NCI-H2196 treated with DMSO at 0.1 percent for 48 hours (cell line): ENCODE data around the gene ST6GALNAC3.
"Not testable (repeated sequence)": the region's sequence is repeated elsewhere in the genome, so short reads cannot be mapped to it uniquely, and the experiment has no call there.

ENCODE experiments used
- DNase-seq: peaks from one replicate; lab custom pipeline; 2025; ENCODE audit not compliant: unreplicated experiment; lab: John Stamatoyannopoulos, UW

The ST6GALNAC3 gene

DNA sequence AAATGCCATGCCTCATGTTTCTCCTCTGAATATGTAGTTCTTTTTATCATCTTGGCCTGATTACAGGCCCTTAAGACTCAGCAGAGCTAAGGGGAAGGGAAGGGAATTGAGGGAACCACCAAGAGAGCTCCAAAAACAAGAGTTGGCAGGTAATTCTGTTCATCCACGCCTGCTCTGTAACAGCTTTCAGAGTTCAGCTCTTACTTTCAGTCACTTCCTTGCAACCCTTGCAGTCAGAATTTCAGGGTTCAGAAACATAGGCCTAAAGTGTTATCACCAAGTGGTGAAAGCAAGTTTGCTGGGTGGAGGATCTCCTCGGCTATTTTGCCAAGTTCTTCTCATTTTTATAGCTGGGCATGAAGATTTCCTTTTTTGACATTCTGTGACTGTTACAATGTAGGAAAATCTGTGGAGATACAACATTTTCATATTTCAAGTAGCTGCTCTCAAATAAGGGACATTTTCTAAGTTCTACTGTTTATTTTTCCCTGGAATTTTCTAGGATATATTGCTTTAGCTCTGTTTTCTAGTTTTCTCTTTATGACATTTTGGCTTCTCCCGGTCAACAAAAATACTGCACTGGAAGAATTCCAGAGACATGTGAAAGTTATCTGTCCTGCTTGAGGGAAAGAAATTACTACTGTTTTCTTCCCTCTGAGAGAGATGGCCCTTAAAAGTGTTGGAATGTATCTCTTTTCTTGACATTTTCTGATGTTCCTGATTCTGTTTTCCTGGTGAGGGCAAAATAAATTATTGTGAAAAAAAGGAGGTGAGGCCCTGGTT lies 540.9 kb downstream of the ST6GALNAC3 start:
- DNase-seq: no peak

DNA sequence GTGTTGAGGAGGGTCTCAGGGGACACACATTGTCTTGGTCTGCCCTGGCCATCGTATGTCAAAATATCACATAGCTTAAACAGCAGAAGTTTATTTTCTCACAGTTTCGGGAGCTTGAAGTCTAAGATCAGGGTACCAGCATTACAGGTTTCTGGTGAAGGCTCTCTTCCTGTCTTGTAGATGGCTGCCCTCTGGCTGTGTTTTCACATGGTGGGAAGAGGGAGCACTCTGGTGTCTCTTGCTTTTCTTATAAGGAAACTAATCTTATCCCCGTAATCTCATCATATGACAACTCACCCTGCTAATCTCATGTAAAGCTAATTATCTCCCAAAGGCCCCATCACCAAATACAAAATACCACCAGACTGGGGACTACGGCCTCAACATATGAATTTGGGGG lies 545.8 kb downstream of the ST6GALNAC3 start:
- DNase-seq: no peak

DNA sequence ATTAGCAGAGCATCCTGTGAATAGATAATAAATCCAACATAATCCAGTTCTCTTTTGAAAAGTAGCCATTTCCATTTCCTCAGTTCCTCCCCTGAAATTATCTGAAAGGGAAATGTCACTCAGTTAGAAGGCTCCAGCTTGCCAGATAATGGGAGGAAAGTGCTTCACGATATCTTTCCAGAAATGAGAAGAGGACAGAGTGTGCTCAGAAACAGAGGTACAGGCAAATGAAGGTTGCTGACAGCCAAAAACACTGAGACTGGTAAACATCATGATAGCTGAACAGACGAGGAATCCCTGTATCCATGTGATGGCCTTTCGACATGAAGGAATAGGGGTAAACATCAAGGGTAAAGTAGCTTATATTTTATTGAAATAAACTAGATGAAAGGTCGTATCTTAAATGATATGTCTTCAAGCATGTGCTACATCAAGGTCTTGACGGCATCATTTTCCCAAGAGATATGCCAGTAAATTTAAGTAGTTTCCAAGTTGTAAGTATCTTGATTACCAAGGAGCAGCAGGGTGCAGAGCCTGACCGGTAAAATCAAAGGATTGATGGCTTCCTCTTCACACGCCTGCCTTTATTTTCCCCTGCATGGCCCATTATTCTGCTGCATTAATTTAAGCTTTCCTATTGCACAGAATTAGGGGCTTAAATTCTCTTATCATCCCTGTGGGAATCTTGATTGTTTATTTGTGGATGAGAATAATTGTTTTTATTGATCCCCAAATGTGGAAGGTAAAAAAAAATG lies 548.4 kb downstream of the ST6GALNAC3 start:
- no peak for DNase-seq

DNA sequence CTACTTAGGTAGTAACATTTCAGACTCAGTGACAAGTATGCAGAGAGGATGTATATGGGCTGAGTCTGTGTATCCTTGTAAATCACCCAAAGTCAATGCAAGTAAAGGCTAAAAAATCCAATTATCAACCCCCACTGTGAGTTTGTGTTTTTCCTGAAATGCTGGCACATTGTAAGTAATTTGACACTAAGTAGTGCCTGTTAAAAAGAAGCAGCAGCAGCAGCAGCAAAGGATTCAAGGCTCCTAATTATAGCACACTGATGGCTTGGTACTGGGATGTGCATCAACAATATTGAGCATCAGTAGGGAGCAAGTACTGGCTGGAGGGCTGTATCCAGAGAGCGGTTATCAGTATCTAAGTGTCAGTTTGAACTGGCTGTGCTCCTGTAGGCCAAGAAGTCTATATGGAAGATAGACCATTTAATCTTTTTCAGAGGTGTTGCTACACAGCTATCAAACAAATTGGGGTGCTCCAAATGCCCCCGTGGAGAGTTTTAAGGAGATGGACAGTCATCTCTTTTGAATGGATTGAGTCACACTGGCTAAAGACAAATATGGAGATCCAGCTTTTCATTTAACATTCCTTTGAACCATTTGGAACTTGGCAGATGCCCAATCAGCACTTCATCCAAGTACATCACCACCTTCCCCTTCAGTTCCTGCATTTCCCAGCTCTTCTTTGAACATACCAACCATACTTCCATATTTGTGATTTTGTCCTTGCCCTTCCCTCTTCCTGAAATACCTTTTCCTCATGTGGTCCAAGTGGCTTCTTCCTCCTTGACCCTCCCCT lies 551.5 kb downstream of the ST6GALNAC3 start:
- DNase-seq: no peak

DNA sequence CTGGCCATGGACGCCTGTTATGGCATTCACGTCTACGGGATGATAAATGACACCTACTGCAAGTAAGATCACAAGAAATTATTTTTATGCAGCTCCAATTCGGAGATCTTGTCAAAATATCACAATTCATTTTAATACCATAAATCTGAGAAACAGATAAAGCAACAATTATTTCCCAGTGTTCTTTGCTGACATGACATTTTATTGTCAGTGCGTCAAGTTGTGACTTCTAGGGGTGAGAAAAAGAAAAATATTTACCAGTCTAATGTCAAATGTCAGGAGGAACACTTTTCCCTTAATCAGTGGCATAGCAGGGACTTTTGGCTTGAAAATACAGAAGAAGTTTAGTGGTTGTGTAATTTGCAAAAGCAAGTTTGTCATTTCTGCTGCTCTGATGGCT lies 553.0 kb downstream of the ST6GALNAC3 start:
- no peak for DNase-seq

DNA sequence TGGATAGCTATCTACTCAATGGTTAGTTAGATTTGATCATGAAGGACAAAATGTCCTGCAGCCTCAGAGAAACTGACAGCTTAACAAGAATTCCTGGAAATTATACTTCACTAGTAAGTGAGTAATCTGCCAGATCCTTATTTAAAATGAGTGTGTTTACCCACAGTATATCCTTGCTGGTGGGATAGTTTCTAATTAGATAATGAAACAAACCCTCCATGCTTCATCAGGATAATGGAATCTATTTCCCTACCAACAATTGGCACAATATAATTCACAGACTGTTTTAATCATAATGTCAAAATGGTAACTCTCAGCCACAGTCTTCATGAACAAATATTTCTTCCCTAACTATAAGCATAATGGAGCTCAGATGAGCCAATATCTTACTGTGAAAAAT lies 553.4 kb downstream of the ST6GALNAC3 start:
- no peak for DNase-seq

DNA sequence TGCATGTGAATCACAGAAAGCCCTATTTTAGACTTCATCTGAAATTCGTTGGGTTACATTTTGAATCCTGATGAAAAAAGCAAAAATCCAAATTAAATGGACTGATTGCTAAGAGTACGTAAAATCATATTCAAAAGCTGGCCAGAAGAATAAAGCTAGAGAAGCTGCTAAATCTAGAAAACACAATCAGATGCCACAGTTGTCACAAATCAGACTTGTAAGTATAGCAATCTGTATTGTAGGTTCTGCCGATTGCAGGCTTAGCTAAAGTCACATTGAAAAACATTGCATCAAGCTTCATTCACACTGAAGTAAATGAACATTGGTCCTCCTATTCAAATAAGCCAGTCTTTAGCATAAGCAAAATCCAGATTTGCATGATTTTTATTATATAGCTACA lies 557.6 kb downstream of the ST6GALNAC3 start:
- DNase-seq: no peak

DNA sequence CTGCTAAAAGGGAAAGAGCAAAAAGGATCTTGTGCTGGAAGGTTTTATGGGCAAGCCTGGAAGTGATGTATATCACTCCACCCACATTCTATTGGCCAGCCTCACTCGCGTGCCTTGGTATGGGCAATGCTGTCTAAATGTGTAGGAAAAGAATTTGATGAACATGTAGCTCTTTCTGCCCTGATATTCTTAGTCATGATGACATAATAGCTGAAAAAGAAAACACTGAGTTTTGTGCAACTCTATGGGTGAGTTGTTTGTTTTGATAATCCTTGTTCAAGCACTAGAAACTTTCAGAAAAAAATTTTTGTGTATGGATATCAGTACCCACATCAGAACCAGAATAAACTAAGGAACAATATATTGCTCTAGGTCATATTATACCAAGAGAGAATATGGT lies 561.2 kb downstream of the ST6GALNAC3 start:
- no peak for DNase-seq

DNA sequence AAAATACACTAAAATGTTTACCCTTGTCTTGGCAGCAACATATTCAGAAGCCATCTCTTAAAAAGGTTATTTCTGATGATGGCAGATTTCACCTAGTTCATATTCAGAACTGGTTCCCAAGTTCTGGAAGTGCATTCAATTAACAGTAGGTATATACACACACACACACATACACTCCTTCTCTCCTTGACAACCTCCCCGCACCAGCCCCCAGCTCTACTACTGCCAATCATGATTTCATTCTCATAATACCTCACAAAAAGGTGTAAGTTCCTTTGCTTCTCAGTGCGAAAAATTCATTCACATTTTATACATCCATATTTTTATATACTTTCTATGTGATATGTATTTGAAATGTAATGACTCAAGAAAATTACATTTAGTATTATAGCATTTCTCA lies 564.6 kb downstream of the ST6GALNAC3 start:
- no peak for DNase-seq

DNA sequence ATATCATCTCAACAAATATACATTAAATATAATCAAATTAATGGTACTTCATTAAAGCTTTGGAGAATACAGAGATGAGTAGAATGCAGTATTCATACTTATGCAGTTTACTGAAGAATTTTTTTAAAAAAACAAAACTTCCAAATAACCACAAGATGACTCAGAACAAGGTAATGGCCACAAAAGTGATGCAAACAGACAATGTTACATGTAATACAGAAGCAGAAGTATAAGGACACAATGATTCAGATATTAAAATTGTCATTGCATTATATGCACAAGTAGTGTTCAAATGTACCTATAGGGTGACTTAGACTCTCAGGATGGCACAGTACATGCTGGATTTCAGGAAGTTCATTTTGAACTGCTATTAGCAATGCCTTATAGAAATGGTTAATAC lies 565.5 kb downstream of the ST6GALNAC3 start:
- DNase-seq: no peak

DNA sequence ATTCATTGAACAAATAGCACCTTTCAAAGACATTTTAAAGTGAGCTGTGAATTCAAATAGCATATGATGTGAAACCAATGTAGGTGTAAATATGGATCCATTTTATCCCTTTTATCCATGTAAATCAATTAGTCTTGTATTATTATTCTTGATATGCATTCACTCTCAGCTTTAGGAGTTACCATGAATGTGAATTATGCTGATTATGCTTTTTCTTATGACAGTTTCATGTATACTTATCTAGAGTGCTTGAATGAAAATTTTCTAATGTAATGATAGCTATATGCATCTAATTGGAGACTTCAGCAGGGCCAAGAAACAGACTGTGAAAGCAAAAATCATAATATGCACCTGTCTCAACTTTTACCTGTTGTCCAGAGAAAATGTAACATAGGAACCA lies 566.2 kb downstream of the ST6GALNAC3 start:
- DNase-seq: no peak

DNA sequence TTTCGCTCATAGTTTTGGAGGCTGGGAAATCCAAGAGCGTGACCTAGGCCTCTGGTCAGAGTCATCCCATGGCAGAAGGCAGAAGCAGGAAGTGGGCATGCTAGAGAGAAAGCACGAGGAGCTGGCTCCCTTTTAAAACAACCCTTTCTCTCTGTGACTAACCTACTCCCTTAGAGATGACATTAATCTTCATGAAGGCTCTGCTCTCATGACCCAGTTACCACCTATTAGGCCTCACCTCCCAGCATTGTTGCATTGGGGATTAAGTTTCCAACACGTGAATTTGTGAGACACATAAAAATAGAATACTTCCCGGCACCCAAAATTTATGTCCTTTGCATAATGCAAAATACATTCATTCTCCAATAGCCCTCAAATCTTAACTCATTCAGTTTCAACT lies 569.6 kb downstream of the ST6GALNAC3 start:
- no peak for DNase-seq

DNA sequence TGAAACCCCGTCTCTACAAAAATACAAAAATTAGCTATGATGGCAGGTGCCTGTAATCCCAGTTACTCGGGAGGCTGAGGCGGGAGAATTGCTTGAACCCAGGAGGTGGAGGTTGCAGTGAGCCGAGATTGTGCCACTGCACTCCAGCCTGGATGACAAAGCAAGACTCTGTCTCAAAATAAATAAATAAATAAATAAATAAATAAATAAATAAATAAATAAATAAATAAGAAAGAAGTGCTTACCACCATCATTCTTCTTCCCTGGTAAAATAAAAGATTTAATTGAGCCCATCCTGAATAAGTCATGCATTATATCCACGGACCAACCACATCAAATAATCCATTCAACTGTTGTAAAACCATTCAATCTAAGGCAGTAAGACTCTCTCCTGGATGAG lies 578.3 kb downstream of the ST6GALNAC3 start:
- DNase-seq: not testable (repeated sequence)

DNA sequence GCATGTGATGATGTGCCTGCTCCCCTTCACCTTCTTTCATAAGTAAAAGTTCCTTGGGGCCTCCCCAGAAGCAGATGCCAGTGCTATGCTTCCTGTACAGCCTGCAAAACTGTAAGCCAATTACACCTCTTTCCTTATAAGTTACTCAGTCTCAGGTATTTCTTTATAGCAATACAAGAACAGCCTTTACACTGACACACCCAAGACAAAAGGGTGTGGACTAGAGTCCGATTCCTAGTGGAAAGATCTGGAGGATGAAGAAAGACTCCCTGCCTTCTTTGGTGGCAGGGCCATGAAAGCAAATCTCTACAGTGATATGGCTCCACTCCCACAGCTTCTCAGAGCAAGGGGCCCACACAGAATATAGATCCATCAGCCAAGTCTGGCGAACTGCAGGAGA lies 583.1 kb downstream of the ST6GALNAC3 start:
- no peak for DNase-seq

DNA sequence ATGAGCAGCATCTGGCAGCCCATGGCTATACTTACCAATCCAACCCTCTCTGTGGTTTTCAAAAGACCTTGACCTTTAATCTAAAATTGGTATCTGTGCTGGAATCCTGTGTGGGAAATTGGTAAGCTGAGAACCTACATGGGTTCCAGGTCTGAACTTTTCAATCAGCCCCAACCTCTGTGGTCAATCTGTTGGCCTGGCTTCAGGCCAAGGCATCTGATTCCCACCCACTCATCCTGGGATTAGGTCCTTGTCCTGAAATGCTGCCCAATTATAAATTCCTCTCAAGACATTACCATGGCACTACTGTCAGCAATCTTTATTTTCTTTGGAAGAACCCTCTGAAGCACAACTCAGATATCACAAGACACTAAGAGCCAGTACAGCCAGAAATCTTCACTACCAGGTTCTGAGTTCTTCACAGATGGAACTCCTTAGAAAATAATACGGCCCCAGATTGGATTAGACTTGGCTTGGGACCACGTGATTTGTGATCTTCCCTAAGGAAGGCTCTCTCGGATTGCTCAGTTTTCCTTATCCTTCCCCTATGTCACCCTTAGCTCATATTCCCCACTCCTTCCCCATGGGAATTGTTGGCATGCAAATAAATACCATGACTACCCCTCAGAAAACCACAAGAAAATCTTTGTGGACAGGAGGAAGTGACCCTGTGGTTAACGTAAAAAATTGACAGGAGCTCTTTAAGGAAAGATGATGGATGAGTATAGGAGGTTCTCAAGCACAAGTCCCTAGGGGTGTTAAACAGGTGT lies 584.8 kb downstream of the ST6GALNAC3 start:
- no peak for DNase-seq

DNA sequence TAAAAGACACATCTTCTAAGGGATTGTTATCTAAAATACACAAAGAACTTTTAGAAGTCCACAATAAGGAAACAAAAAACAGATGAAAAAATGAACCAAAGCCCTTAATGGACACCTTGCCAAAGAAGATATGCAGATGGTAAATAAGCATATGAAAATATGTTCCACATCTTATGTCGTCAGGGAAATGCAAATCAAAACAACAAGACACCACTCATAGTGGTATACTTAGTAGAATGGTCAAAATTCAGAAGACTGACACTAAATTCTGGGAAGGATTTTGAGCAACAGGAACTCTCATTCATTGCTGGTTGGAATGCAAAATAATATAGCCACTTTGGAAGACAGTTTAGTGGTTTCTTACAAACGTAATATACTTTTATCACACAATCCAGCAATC lies 587.0 kb downstream of the ST6GALNAC3 start:
- DNase-seq: no peak

DNA sequence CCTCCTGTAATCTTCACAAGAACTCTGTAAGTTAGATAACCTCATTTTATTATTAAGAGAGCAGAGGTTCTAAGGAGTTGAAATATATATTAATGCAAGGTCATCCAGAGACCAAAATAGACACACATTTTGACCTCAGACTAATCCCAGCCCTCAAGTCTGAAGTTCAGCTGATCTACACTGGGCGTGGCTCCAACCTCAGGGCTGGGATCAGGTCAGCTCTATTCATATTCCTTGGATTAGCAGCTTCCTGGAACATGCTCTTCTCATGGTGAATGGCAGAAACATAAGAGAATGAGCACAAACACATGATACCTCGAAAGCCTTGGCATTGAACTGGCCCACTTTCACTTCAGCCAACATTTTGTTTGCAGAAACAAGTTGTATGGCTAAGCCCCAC lies 592.0 kb downstream of the ST6GALNAC3 start:
- no peak for DNase-seq

DNA sequence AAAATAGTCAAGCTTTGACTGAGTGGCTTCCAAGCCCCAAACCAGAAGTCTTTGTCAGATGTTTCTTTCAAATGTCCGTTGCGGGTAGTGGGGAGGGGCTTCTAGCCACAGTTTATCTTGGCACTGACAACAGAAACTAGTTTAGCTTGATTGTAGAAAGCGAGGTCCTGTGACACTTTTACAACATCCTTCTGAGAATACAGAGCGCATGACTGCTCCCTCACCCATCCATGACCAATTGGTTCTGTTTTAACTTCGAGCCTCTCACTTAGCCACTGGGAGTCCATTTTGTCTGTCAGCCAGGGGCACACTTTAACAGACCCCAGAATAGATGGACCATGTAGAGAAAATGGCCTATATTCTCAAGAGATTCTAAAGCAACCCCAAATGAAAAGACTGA lies 593.5 kb downstream of the ST6GALNAC3 start:
- DNase-seq: no peak

DNA sequence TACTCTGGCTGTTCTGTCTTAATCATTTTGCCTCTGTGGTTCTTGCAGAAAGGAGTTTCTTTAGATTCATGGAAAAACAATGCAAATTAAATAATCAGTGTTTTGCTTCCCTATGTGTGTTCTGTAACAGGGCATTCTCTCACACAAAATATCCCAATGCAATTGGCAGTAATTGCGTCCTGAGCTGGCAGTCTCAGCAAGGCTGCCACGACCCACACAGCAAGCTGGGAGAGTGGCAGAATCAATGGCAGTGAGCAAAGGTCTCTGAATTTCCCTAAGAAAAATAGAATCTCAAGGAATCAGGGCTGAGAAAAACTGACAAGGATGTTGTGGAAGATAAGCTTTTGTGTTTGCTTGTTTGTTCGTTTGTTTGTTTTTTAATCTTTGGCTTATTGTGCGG lies 594.6 kb downstream of the ST6GALNAC3 start:
- no peak for DNase-seq

DNA sequence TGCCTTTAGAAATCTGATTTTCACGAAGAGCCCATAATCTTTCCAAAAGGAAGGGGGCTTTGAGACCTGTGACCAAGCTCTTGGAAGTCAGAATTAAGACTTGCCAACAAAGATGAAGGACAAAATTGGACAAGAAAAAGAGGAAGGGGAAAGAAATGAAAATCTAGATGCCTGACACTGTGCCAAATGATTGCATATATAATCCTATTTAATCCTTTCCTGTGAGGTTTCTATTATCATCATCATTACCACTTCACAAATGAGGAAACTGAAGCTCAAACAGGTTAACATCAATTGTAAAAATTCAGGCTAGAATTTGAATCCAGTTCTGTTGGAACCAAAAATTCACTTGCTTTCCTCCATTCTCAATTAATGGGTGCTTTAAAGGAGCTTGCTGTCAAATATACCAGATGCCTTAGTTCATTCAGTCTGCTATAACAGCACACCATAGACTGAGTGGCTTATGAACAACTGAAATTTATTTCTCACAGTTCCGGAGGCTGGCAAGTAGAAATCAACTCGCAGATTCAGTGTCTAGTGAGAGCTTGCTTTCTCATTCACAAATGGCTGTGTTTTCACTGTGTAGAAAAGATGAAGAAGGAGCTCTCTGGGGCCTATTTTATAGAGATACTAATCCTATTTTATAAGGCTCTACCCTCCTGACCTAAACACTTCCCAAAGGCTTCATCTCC lies 595.2 kb downstream of the ST6GALNAC3 start:
- no peak for DNase-seq
